ENCODE measurements around the gene CCDC91. TPM values are rescaled to one million over a fixed set of nuclear protein-coding genes. Genes with fewer than 3 reads are reported as not detected.

The CCDC91 gene
- total RNA-seq, 1 experiment from 2014 or later, result 26.8 TPM

DNA sequence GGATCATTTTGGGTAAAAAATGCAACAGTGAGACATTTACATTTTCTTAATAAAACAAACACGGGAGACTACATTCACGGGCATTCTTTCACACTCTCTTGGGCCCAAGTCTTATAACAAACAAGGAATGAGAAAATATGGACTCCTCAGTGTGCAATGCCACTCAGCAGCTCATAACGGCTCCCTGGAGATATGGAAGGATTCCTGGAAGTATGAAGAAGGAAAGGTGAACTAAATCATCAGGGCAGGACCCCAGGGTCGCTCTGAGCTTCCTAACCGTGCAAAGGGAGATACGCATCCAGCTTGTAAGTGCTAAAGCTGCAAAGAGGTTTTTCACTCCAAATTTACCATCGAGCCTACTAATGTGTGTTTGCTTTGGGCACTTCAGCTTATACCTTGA, 33.5 kb upstream of the CCDC91 start:
- ChIA-PET CTCF (no interaction called here), POLR2A (ENCODE audit: low non-redundant PET) (no interaction called here)
- Histone ChIP-seq H3K9me3 (ENCODE audit: low read depth, low read length, poor library complexity, severe bottlenecking) (no peaks in the 10 kb centered on the region), H3K4me1 (ENCODE audit: insufficient read depth, low read length, poor library complexity, severe bottlenecking) (peaks cover 5% of the 10 kb centered on the region), H3K36me3 (ENCODE audit: insufficient read depth, low read length, poor library complexity, severe bottlenecking) (no peaks in the 10 kb centered on the region), H3K27me3 (replicated peaks; ENCODE audit: insufficient read depth, low read depth, low read length, poor library complexity) (no peaks in the 10 kb centered on the region), H3K27ac (ENCODE audit: low read depth, low read length, poor library complexity, severe bottlenecking) (no peak overlapping the region), H3K4me3 (ENCODE audit: low read depth, low read length, poor library complexity, severe bottlenecking) (no peak overlapping the region)
- no peak for TF ChIP-seq EZH2 (IDR thresholded peaks at IDR 0.05; ENCODE audit: borderline replicate concordance, low read depth, low read length, poor library complexity, severe bottlenecking)
- TF ChIP-seq, protein P1, sequence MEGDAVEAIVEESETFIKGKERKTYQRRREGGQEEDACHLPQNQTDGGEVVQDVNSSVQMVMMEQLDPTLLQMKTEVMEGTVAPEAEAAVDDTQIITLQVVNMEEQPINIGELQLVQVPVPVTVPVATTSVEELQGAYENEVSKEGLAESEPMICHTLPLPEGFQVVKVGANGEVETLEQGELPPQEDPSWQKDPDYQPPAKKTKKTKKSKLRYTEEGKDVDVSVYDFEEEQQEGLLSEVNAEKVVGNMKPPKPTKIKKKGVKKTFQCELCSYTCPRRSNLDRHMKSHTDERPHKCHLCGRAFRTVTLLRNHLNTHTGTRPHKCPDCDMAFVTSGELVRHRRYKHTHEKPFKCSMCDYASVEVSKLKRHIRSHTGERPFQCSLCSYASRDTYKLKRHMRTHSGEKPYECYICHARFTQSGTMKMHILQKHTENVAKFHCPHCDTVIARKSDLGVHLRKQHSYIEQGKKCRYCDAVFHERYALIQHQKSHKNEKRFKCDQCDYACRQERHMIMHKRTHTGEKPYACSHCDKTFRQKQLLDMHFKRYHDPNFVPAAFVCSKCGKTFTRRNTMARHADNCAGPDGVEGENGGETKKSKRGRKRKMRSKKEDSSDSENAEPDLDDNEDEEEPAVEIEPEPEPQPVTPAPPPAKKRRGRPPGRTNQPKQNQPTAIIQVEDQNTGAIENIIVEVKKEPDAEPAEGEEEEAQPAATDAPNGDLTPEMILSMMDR (conservative IDR thresholded peaks at IDR 0.05; ENCODE audit: low read depth, low read length), result no peak
- intact Hi-C loops (cut with micrococcal nuclease; ENCODE audit: unreplicated experiment), result no loop called here
- no TSS peak for BruUV-seq (replicated peaks)
- DNase-seq (ENCODE audit: low spot score), result no peak

DNA sequence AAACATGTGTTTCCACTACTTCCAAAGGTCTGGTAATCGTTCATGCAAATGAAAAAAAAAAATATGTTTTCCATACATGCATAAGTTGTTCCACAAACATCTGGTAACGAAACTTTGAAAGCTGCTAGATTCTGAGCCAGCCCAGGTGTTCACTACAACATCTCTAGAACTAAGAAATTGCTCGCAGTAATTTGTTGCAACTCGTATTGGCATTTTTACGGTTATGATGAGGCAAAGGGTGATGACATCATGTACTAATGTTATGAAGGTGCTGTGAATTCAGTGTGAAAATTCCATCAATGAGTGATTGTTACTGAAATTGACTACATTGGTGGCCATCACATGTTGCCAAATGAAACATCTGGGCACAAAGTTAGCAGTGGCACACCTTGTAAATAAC, 31.9 kb upstream of the CCDC91 start:
- no peak for TF ChIP-seq EZH2 (IDR thresholded peaks at IDR 0.05; ENCODE audit: borderline replicate concordance, low read depth, low read length, poor library complexity, severe bottlenecking)
- Histone ChIP-seq H3K27me3 (replicated peaks; ENCODE audit: insufficient read depth, low read depth, low read length, poor library complexity) (no peaks in the 10 kb centered on the region), H3K4me1 (ENCODE audit: insufficient read depth, low read length, poor library complexity, severe bottlenecking) (peaks cover 5% of the 10 kb centered on the region), H3K4me3 (ENCODE audit: low read depth, low read length, poor library complexity, severe bottlenecking) (no peak overlapping the region), H3K9me3 (ENCODE audit: low read depth, low read length, poor library complexity, severe bottlenecking) (no peaks in the 10 kb centered on the region), H3K36me3 (ENCODE audit: insufficient read depth, low read length, poor library complexity, severe bottlenecking) (no peaks in the 10 kb centered on the region), H3K27ac (ENCODE audit: low read depth, low read length, poor library complexity, severe bottlenecking) (no peak overlapping the region)
- ChIA-PET CTCF (no interaction called here), POLR2A (ENCODE audit: low non-redundant PET) (no interaction called here)
- DNase-seq (ENCODE audit: low spot score), result no peak
- no TSS peak for BruUV-seq (replicated peaks)
- intact Hi-C loops (cut with micrococcal nuclease; ENCODE audit: unreplicated experiment), result no loop called here

DNA sequence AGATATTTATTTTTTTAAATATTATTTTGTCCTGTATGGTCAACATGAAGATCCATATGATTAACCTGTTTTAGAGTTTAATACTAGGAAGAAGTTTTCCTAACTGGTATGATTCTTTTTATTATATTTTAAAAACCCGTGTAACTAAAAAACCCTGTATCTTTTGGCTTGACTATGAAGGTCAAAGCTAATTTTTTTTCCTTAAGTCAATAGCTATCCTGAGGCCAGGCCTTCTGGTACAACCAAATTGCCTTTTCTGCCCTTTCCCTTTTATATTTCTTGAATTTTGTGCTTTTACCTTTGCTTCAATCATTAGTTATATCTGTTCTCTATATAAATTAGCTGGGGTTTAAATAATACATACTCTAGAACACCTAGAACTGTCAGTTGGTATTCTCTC, 30.6 kb upstream of the CCDC91 start:
- intact Hi-C loops (cut with micrococcal nuclease; ENCODE audit: unreplicated experiment), result no loop called here
- BruUV-seq (replicated peaks), result no TSS peak
- Histone ChIP-seq H3K4me3 (ENCODE audit: low read depth, low read length, poor library complexity, severe bottlenecking) (no peak overlapping the region), H3K27me3 (replicated peaks; ENCODE audit: insufficient read depth, low read depth, low read length, poor library complexity) (no peaks in the 10 kb centered on the region), H3K27ac (ENCODE audit: low read depth, low read length, poor library complexity, severe bottlenecking) (no peak overlapping the region), H3K4me1 (ENCODE audit: insufficient read depth, low read length, poor library complexity, severe bottlenecking) (peaks cover 5% of the 10 kb centered on the region), H3K9me3 (ENCODE audit: low read depth, low read length, poor library complexity, severe bottlenecking) (no peaks in the 10 kb centered on the region), H3K36me3 (ENCODE audit: insufficient read depth, low read length, poor library complexity, severe bottlenecking) (no peaks in the 10 kb centered on the region)
- POLR2A ChIA-PET (ENCODE audit: low non-redundant PET), result no interaction called here
- CTCF ChIA-PET, result no interaction called here
- DNase-seq (ENCODE audit: low spot score), result no peak
- TF ChIP-seq, protein P1 (conservative IDR thresholded peaks at IDR 0.05; ENCODE audit: low read depth, low read length), result no peak
- TF ChIP-seq EZH2 (IDR thresholded peaks at IDR 0.05; ENCODE audit: borderline replicate concordance, low read depth, low read length, poor library complexity, severe bottlenecking), result no peak

DNA sequence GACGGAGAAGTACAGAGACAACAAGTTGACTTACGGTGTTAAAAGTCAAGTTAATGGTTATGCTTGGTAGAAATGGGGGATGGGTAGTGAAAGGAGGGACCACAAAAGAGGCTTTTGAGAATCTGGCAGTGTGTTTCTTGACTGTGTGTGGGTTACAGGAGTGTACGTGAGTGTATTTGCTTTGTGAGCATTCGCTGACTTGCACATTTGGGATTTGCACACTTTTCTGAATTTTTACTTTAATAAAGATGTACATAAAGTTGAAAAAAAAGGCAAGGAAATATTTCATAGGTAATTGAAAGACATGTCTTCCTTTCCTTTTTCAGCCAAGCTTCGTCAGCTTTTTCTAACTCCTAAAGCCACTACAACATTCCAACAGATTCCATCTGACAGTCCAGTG, 28.6 kb upstream of the CCDC91 start:
- TF ChIP-seq, protein P1 (conservative IDR thresholded peaks at IDR 0.05; ENCODE audit: low read depth, low read length), result no peak
- no peak for TF ChIP-seq EZH2 (IDR thresholded peaks at IDR 0.05; ENCODE audit: borderline replicate concordance, low read depth, low read length, poor library complexity, severe bottlenecking)
- ChIA-PET POLR2A (ENCODE audit: low non-redundant PET) (no interaction called here), CTCF (no interaction called here)
- Histone ChIP-seq H3K36me3 (ENCODE audit: insufficient read depth, low read length, poor library complexity, severe bottlenecking) (no peaks in the 10 kb centered on the region), H3K27ac (ENCODE audit: low read depth, low read length, poor library complexity, severe bottlenecking) (no peak overlapping the region), H3K4me1 (ENCODE audit: insufficient read depth, low read length, poor library complexity, severe bottlenecking) (no peaks in the 10 kb centered on the region), H3K27me3 (replicated peaks; ENCODE audit: insufficient read depth, low read depth, low read length, poor library complexity) (no peaks in the 10 kb centered on the region), H3K4me3 (ENCODE audit: low read depth, low read length, poor library complexity, severe bottlenecking) (no peak overlapping the region), H3K9me3 (ENCODE audit: low read depth, low read length, poor library complexity, severe bottlenecking) (no peaks in the 10 kb centered on the region)
- intact Hi-C loops (cut with micrococcal nuclease; ENCODE audit: unreplicated experiment), result no loop called here
- BruUV-seq (replicated peaks), result no TSS peak
- no peak for DNase-seq (ENCODE audit: low spot score)

Measured in A673 (cell line).